Measurements from ENCODE around the gene KRT23. TPM values are rescaled to one million over a fixed set of nuclear protein-coding genes. Genes with fewer than 3 reads are reported as not detected.

KRT23 gene
- total RNA-seq, 1 experiment from 2014 or later: not detected

DNA sequence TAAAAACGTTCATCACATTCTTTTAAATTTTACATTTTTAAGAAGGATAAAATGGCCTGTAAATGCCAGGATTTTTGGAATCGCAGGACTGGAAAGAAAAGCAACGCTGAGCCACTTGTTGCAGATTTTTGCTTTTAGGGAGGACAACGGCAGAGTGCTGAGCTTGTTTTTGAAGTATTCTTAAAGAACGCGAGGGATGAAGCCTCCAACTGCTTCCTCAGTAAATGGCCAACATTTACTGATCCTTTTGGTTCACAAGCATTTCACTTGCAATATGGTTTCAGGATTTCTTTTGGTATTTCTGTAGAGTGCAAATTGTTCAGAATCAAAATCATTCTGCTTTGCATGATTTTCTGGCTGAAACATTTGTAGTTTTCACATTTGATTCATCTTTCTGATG lies 2.8 kb upstream of the KRT23 start:
- Histone ChIP-seq H3K56ac (ENCODE audit: insufficient read length, low read depth, low read length) (no peak overlapping the region), H2BK12ac (ENCODE audit: insufficient read length, low read depth, low read length) (no peak overlapping the region), H3K18ac (ENCODE audit: insufficient read length, low read depth, low read length) (no peak overlapping the region), H3K4me2 (ENCODE audit: insufficient read depth, insufficient read length, low read length) (no peak overlapping the region), H3K79me1 (ENCODE audit: insufficient read depth, low read depth, low read length, poor library complexity, severe bottlenecking) (no peaks in the 10 kb centered on the region), H2BK15ac (ENCODE audit: low read depth, low read length) (no peak overlapping the region), H3K14ac (ENCODE audit: insufficient read depth, low read length) (no peak overlapping the region), H4K91ac (ENCODE audit: insufficient read length, low read depth, low read length) (no peak overlapping the region), H4K5ac (ENCODE audit: insufficient read length, low read depth, low read length) (no peak overlapping the region), H2BK120ac (ENCODE audit: low read depth, low read length, poor library complexity, severe bottlenecking) (no peak overlapping the region), H4K8ac (replicated peaks; ENCODE audit: insufficient read length, low read depth, low read length) (no peak overlapping the region), H2BK20ac (ENCODE audit: low read depth, low read length, poor library complexity, severe bottlenecking) (no peak overlapping the region), H3K27me3 (ENCODE audit: insufficient read depth, low read length) (no peaks in the 10 kb centered on the region), H3K79me2 (ENCODE audit: insufficient read depth, low read length) (no peaks in the 10 kb centered on the region), H3K4me1 (ENCODE audit: insufficient read depth, low read length) (no peaks in the 10 kb centered on the region), H2BK5ac (ENCODE audit: insufficient read length, low read length) (no peak overlapping the region), H2AFZ (ENCODE audit: low read length) (no peak overlapping the region), H3K27ac (ENCODE audit: insufficient read length, low read depth, low read length) (no peak overlapping the region), H2AK5ac (ENCODE audit: insufficient read length, low read length) (no peak overlapping the region), H3K23me2 (ENCODE audit: insufficient read length, low read depth, low read length, poor library complexity, severe bottlenecking) (peaks cover 3% of the 10 kb centered on the region), H4K20me1 (ENCODE audit: control insufficient read depth, insufficient read depth, insufficient read length) (no peaks in the 10 kb centered on the region), H3T11ph (ENCODE audit: low read length) (no peak overlapping the region), H3K9ac (ENCODE audit: extremely low read depth, insufficient read length, low read length) (no peak overlapping the region), H3K9me3 (ENCODE audit: control insufficient read depth, low read depth, low read length) (no peaks in the 10 kb centered on the region), H3K4ac (ENCODE audit: low read depth, low read length) (no peak overlapping the region), H3K23ac (ENCODE audit: insufficient read length, low read depth, low read length) (no peak overlapping the region)
- DNase-seq: no peak
- no CpG with 5 or more reads among the region's 6 CpGs for WGBS (ENCODE audit: extremely low coverage, insufficient read length, low lambda C conversion rate)
- H3K27ac Mint-ChIP-seq: no peak overlapping the region
- H3K27me3 Mint-ChIP-seq (ENCODE audit: low read depth): peaks cover 2% of the 10 kb centered on the region
- H3K9me3 Mint-ChIP-seq: peaks cover 0 to 4% of the 10 kb centered on the region in 2 experiments; a peak in 3 of 5 replicates
- TF ChIP-seq, protein P1, sequence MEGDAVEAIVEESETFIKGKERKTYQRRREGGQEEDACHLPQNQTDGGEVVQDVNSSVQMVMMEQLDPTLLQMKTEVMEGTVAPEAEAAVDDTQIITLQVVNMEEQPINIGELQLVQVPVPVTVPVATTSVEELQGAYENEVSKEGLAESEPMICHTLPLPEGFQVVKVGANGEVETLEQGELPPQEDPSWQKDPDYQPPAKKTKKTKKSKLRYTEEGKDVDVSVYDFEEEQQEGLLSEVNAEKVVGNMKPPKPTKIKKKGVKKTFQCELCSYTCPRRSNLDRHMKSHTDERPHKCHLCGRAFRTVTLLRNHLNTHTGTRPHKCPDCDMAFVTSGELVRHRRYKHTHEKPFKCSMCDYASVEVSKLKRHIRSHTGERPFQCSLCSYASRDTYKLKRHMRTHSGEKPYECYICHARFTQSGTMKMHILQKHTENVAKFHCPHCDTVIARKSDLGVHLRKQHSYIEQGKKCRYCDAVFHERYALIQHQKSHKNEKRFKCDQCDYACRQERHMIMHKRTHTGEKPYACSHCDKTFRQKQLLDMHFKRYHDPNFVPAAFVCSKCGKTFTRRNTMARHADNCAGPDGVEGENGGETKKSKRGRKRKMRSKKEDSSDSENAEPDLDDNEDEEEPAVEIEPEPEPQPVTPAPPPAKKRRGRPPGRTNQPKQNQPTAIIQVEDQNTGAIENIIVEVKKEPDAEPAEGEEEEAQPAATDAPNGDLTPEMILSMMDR (conservative IDR thresholded peaks at IDR 0.05): no peak
- no peaks in the 10 kb centered on the region for H3K36me3 Mint-ChIP-seq (ENCODE audit: insufficient read depth in 1 of 3, low read depth in 3 of 3)
- H3K4me3 Mint-ChIP-seq: no peak overlapping the region
- H3K4me1 Mint-ChIP-seq: peaks cover 12 to 16% of the 10 kb centered on the region in 2 experiments

Measured in H9 (cell line).